A549 (cell line): ENCODE results near the gene PTX4. TPM values are rescaled to one million over a fixed set of nuclear protein-coding genes. Genes with fewer than 3 reads are reported as not detected.
A peak's percentile ranks its signal among the peaks of the same experiment; 100 is the strongest.

Experiments used
- ATAC-seq, 2 experiments: fragments of 200-7000 bp in 1 of 2; fragments of >200 bp in 1 of 2; cut with Nextera tagmentation in 1 of 2; cut with Tn5 transposase in 1 of 2; 3 replicates each; pipeline versions ENCODE4 v1.8.0 to v1.9.1; 2018 to 2020; ENCODE audit warnings: mild to moderate bottlenecking in 1 of 2, moderate library complexity in 1 of 2
- CTCF ChIA-PET: fragments of 300-600 bp; sonication (Branson Sonifier 250); formaldehyde crosslinking; extraction: SDS; loops from one replicate; lab custom pipeline; 2021; ENCODE audit warnings: antibody characterized with exemption, inconsistent platforms; lab: Yijun Ruan, JAX
- POLR2A ChIA-PET: fragments of 350-600 bp; formaldehyde crosslinking; extraction: SDS; loops from one replicate; lab custom pipeline; 2021; ENCODE audit warnings: antibody characterized with exemption, inconsistent platforms; lab: Yijun Ruan, JAX
- DNase-seq, 2 experiments: peaks; one replicate each; pipeline versions ENCODE4 v3.0.0 to v3.0.0-alpha.2; 2011 to 2016; ENCODE audit warnings: low read depth in 1 of 2, low spot score in 1 of 2
- FAIRE-seq: peaks from 2 replicates; lab custom pipeline; 2011; peaks lifted over from hg19 to GRCh38; lab: Jason Lieb, UNC
- H3K27ac ChIP-seq, 2 experiments: fragments of >200 bp; sonication (Bioruptor Twin); formaldehyde crosslinking; 3 replicates each; pipeline ENCODE4 v1.5.1; 2016 to 2017
- H3K4me1 ChIP-seq: fragments of >200 bp; sonication (Bioruptor Twin); formaldehyde crosslinking; 3 replicates; pipeline ENCODE4 v1.6.1; 2016
- H3K4me2 ChIP-seq: fragments of >200 bp; sonication (Bioruptor Twin); formaldehyde crosslinking; 3 replicates; pipeline ENCODE4 v1.6.1; 2016
- H3K4me3 ChIP-seq: fragments of >200 bp; sonication (Bioruptor Twin); formaldehyde crosslinking; 3 replicates; pipeline ENCODE4 v1.5.1; 2016
- H3K9me3 ChIP-seq: fragments of >200 bp; sonication (Bioruptor Twin); formaldehyde crosslinking; 3 replicates; pipeline ENCODE4 v1.6.1; 2016
- BCL3 ChIP-seq: fragments of >200 bp; sonication (Bioruptor Twin); formaldehyde crosslinking; IDR thresholded peaks from 3 replicates; pipeline ENCODE4 v1.6.1; 2016
- BHLHE40 ChIP-seq: IDR thresholded peaks from 2 replicates; pipeline ENCODE4 v1.6.1; 2012; ENCODE audit warnings: low read depth, low read length, inconsistent platforms
- CHD2 ChIP-seq: fragments of 150-350 bp; IDR thresholded peaks from 2 replicates; pipeline ENCODE4 v1.6.1; 2014; ENCODE audit warnings: low read length; ENCODE audit not compliant: partially characterized antibody
- CHD4 ChIP-seq: fragments of 200-600 bp; sonication (generic); IDR thresholded peaks from 2 replicates; pipeline ENCODE4 v1.6.1; 2016; ENCODE audit warnings: antibody characterized with exemption, mild to moderate bottlenecking, borderline replicate concordance
- CTCF ChIP-seq: fragments of >200 bp; sonication (Bioruptor Twin); formaldehyde crosslinking; IDR thresholded peaks from 3 replicates; pipeline ENCODE4 v1.5.1; 2016
- ESRRA ChIP-seq: fragments of 150-350 bp; IDR thresholded peaks from 2 replicates; pipeline ENCODE4 v1.6.1; 2014; ENCODE audit warnings: mild to moderate bottlenecking, low read length, borderline replicate concordance
- FOSL2 ChIP-seq, 2 experiments: fragments of 450-650 bp in 1 of 2; fragments of >200 bp in 1 of 2; sonication (Bioruptor Twin) in 1 of 2; formaldehyde crosslinking; IDR thresholded peaks; 2 replicates each; pipeline versions ENCODE4 v1.5.0 to v1.6.1; 2016 to 2020; ENCODE audit warnings: mild to moderate bottlenecking in 1 of 2, moderate library complexity in 1 of 2
- FOXS1 ChIP-seq: fragments of 250-450 bp; sonication (Bioruptor Pico); IDR thresholded peaks from 2 replicates; pipeline ENCODE4 v1.5.0; 2020; ENCODE audit warnings: mild to moderate bottlenecking, moderate library complexity
- GATA3 ChIP-seq: IDR thresholded peaks from 2 replicates; pipeline ENCODE4 v1.6.1; 2012; ENCODE audit warnings: borderline replicate concordance
- HEYL ChIP-seq: fragments of 250-450 bp; sonication (Bioruptor Pico); IDR thresholded peaks from 2 replicates; pipeline ENCODE4 v1.8.0; 2021; ENCODE audit warnings: mild to moderate bottlenecking, moderate library complexity
- HMGXB4 ChIP-seq: fragments of 250-450 bp; sonication (Bioruptor Pico); IDR thresholded peaks from 2 replicates; pipeline ENCODE4 v1.5.0; 2021; ENCODE audit warnings: mild to moderate bottlenecking, moderate library complexity, borderline replicate concordance
- KDM1A ChIP-seq: fragments of 200-600 bp; sonication (generic); IDR thresholded peaks from 2 replicates; pipeline ENCODE4 v1.6.1; 2016; ENCODE audit warnings: low read depth, mild to moderate bottlenecking
- PBX3 ChIP-seq: IDR thresholded peaks from 2 replicates; pipeline ENCODE4 v1.6.1; 2012
- POLR2A ChIP-seq: IDR thresholded peaks from 2 replicates; pipeline ENCODE4 v1.6.1; 2012; ENCODE audit warnings: mild to moderate bottlenecking, low read length
- RAD21 ChIP-seq, 2 experiments: fragments of >200 bp in 1 of 2; sonication (Bioruptor Twin) in 1 of 2; formaldehyde crosslinking in 1 of 2; IDR thresholded peaks in 1 of 2; conservative IDR thresholded peaks in 1 of 2; 2 replicates in 1 of 2; 3 replicates in 1 of 2; pipeline ENCODE4 v1.6.1; 2012 to 2018; ENCODE audit warnings: inconsistent platforms in 1 of 2
- RNF2 ChIP-seq: fragments of 200-600 bp; sonication (generic); IDR thresholded peaks from 2 replicates; pipeline ENCODE4 v1.6.1; 2016; ENCODE audit warnings: low read depth, mild to moderate bottlenecking, antibody characterized with exemption, moderate library complexity, borderline replicate concordance
- TP53 ChIP-seq: fragments of 250-450 bp; sonication (Bioruptor Pico); IDR thresholded peaks from 2 replicates; pipeline ENCODE4 v1.5.0; 2021; ENCODE audit warnings: mild to moderate bottlenecking, moderate library complexity
- USF2 ChIP-seq: fragments of 450-650 bp; IDR thresholded peaks from 2 replicates; pipeline ENCODE4 v1.6.1; 2014; ENCODE audit warnings: antibody characterized with exemption
- ZC3H11A ChIP-seq: fragments of 450-650 bp; IDR thresholded peaks from 2 replicates; pipeline ENCODE4 v1.6.1; 2014; ENCODE audit warnings: antibody characterized with exemption, mild to moderate bottlenecking
- ZFP36 ChIP-seq: fragments of 450-650 bp; IDR thresholded peaks from 2 replicates; pipeline ENCODE4 v1.6.1; 2014; ENCODE audit warnings: borderline replicate concordance; ENCODE audit not compliant: partially characterized antibody
- WGBS: methylation state at CpG from one replicate; pipeline ENCODE4 v1.1.6; 2017; ENCODE audit errors: missing lambda C conversion rate; 5-methylcytosine and 5-hydroxymethylcytosine counted together
- polyA plus RNA-seq, 4 experiments: library from polyadenylated mRNA; depleted of rRNA in 3 of 4; stranded (reverse); fragments of >200 nt; fragmentation: RNase III in 1 of 4; extraction: RNeasy Plus Mini Kit Qiagen cat#74134 plus additional on column Dnase treatment in 1 of 4; gene quantifications; 2 replicates in 3 of 4; 3 replicates in 1 of 4; pipeline ENCODE4 v1.2.3, GENCODE V29; 2011 to 2017

Gene PTX4
- polyA plus RNA-seq, 2 of the 4 experiments (the other 2 are of a cell fraction), result not detected

- Histone ChIP-seq H3K4me2 (no peak overlapping the region), H3K9me3 (peaks cover 8% of the 10 kb centered on the region), H3K4me3 (no peak overlapping the region), H3K4me1 (no peaks in the 10 kb centered on the region), H3K27ac (no peak overlapping the region)
- CTCF ChIA-PET, result interaction anchor here (0.6 to 1.6 kb wide), 4 partner anchors 10 to 183 kb away, joined by 3 to 5 read pairs (median 4); partner anchors contain the start of gene TELO2
- 90% methylated on average over 12 of the region's 16 CpGs for WGBS
- ATAC-seq, result peak; percentile 40 to 62
- no peak for DNase-seq
- TF ChIP-seq TP53 (CRISPR knock-in tag), result no peak
- TF ChIP-seq RNF2, result no peak
- no peak for TF ChIP-seq ZFP36
- TF ChIP-seq ESRRA, result no peak
- TF ChIP-seq FOXS1 (CRISPR knock-in tag), result no peak
- TF ChIP-seq USF2, result no peak
- no peak for TF ChIP-seq CHD2
- no peak for TF ChIP-seq ZC3H11A
- no peak for TF ChIP-seq CHD4
- TF ChIP-seq HMGXB4, result no peak
- no peak for TF ChIP-seq BHLHE40
- no peak for TF ChIP-seq KDM1A
- no peak for TF ChIP-seq RAD21 (conservative IDR thresholded peaks at IDR 0.05 in 1 of 2, IDR thresholded peaks at IDR 0.05 in 1 of 2)
- TF ChIP-seq POLR2A, result no peak
- TF ChIP-seq CTCF, result no peak
- TF ChIP-seq HEYL (CRISPR knock-in tag), result no peak
- TF ChIP-seq FOSL2 (IDR thresholded peaks at IDR 0.05), result no peak
- no peak for TF ChIP-seq FOSL2 (CRISPR knock-in tag; IDR thresholded peaks at IDR 0.05)
- no peak for TF ChIP-seq PBX3
- no peak for FAIRE-seq
- POLR2A ChIA-PET, result no interaction called here
Observed at GRCh38 chr16:1518626-1519135, 29.9 kb upstream of the PTX4 start.

- 90% methylated on average over 3 of the region's 3 CpGs for WGBS
- peaks cover 8% of the 10 kb centered on the region for H3K9me3 ChIP-seq
- no peak overlapping the region for H3K27ac ChIP-seq
- no peak for DNase-seq
- no peak overlapping the region for H3K4me3 ChIP-seq
- no peak overlapping the region for H3K4me2 ChIP-seq
- no peaks in the 10 kb centered on the region for H3K4me1 ChIP-seq
- FAIRE-seq, result no peak
- POLR2A ChIA-PET, result no interaction called here
- no peak for ATAC-seq
- CTCF ChIA-PET, result no interaction called here
- TF ChIP-seq BCL3 (no peak), CTCF (no peak), GATA3 (no peak)
Observed at GRCh38 chr16:1514507-1514906, 25.8 kb upstream of the PTX4 start.
